Endothelial cell of umbilical vein (primary cell): ENCODE measurements around the gene TNIK. TPM values are rescaled to one million over a fixed set of nuclear protein-coding genes. Genes with fewer than 3 reads are reported as not detected.
A peak's percentile ranks its signal among the peaks of the same experiment; 100 is the strongest.

Experiments
- BruUV-seq: library from RNA; stranded (reverse); fragments of 400-500 nt; replicated peaks from 2 replicates; lab custom pipeline; 2021; lab: Mats Ljungman, UMichigan
- CTCF ChIA-PET: fragments of 300-600, 350-600 bp; sonication (Branson Sonifier 250); formaldehyde crosslinking; loops from one replicate; lab custom pipeline; 2021; ENCODE audit warnings: antibody characterized with exemption, inconsistent platforms; lab: Charles Lee
- POLR2A ChIA-PET: fragments of 300-600, 350-600 bp; sonication (Branson Sonifier 250); formaldehyde crosslinking; loops from one replicate; lab custom pipeline; 2021; ENCODE audit warnings: antibody characterized with exemption, inconsistent platforms; lab: Charles Lee
- DNase-seq: peaks from one replicate; pipeline ENCODE4 v3.0.0-alpha.2; 2011; ENCODE audit warnings: low read depth, low spot score
- FAIRE-seq: peaks from 2 replicates; lab custom pipeline; 2011; peaks lifted over from hg19 to GRCh38; lab: Jason Lieb, UNC
- H2AFZ ChIP-seq: 2 replicates; pipeline ENCODE4 v1.6.0; 2012; ENCODE audit warnings: low read depth, low read length, control low read depth, inconsistent platforms
- H3K27ac ChIP-seq: 2 replicates; pipeline ENCODE4 v1.5.1; 2011; ENCODE audit warnings: low read depth, mild to moderate bottlenecking, control low read depth, low read length, moderate library complexity; ENCODE audit not compliant: insufficient read depth
- H3K27me3 ChIP-seq, 2 experiments: 2 replicates each; pipeline versions ENCODE4 v1.6.0 to v1.6.1; 2011; ENCODE audit warnings: low read length in 2 of 2, mixed read lengths in 1 of 2; ENCODE audit not compliant: control insufficient read depth in 2 of 2, insufficient read depth in 2 of 2
- H3K36me3 ChIP-seq, 2 experiments: 2 replicates in 1 of 2; 3 replicates in 1 of 2; pipeline ENCODE4 v1.5.1; 2011; ENCODE audit warnings: low read length in 2 of 2, mild to moderate bottlenecking in 1 of 2, moderate library complexity in 1 of 2; ENCODE audit not compliant: control insufficient read depth in 2 of 2, insufficient read depth in 2 of 2; ENCODE audit errors: extremely low read depth in 1 of 2
- H3K4me1 ChIP-seq: 3 replicates; pipeline ENCODE4 v1.5.1; 2011; ENCODE audit warnings: mild to moderate bottlenecking, low read length; ENCODE audit not compliant: control insufficient read depth, insufficient read depth; ENCODE audit errors: extremely low read depth
- H3K4me2 ChIP-seq: 2 replicates; pipeline ENCODE4 v1.6.1; 2011; ENCODE audit warnings: low read length, control low read depth, mixed read lengths; ENCODE audit not compliant: insufficient read depth
- H3K4me3 ChIP-seq, 3 experiments: fragments of 200-600 bp in 1 of 3; sonication (generic), shearing (Covaris generic) in 1 of 3; replicated peaks in 1 of 3; 2 replicates each; pipeline ENCODE4 v1.5.1; 2011 to 2016; ENCODE audit warnings: control low read depth in 3 of 3, low read length in 3 of 3, mild to moderate bottlenecking in 2 of 3, inconsistent platforms in 1 of 3, low read depth in 1 of 3, moderate library complexity in 1 of 3; ENCODE audit not compliant: insufficient read depth in 1 of 3
- H3K79me2 ChIP-seq: 2 replicates; pipeline ENCODE4 v1.6.0; 2012; ENCODE audit warnings: low read length, inconsistent platforms; ENCODE audit not compliant: control insufficient read depth, insufficient read depth
- H3K9ac ChIP-seq: replicated peaks from 2 replicates; pipeline ENCODE3; 2011; ENCODE audit warnings: low read length, control low read depth; ENCODE audit not compliant: insufficient read depth; ENCODE audit errors: extremely low read depth
- H3K9me1 ChIP-seq: replicated peaks from 3 replicates; pipeline ENCODE4 v1.6.0; 2011; ENCODE audit warnings: mild to moderate bottlenecking, low read length; ENCODE audit not compliant: control insufficient read depth, insufficient read depth; ENCODE audit errors: extremely low read depth
- H3K9me3 ChIP-seq: replicated peaks from 2 replicates; pipeline ENCODE4 v1.5.1; 2012; ENCODE audit warnings: low read length, inconsistent platforms; ENCODE audit not compliant: control insufficient read depth, insufficient read depth
- H4K20me1 ChIP-seq: replicated peaks from 2 replicates; pipeline ENCODE3; 2011; ENCODE audit warnings: mild to moderate bottlenecking, low read length; ENCODE audit not compliant: control insufficient read depth, insufficient read depth; ENCODE audit errors: extremely low read depth
- EZH2 ChIP-seq: IDR thresholded peaks from 2 replicates; pipeline ENCODE4 v1.6.1; 2012; ENCODE audit warnings: borderline replicate concordance, low read depth, mild to moderate bottlenecking, moderate library complexity, low read length, inconsistent platforms; ENCODE audit not compliant: severe bottlenecking
- FOS ChIP-seq: IDR thresholded peaks from 2 replicates; pipeline ENCODE4 v1.6.1; 2011; ENCODE audit warnings: mild to moderate bottlenecking, low read length, moderate library complexity, borderline replicate concordance; ENCODE audit not compliant: insufficient read depth
- GATA2 ChIP-seq: IDR thresholded peaks from 2 replicates; pipeline ENCODE4 v1.7.0; 2011; ENCODE audit warnings: low read depth, mild to moderate bottlenecking, moderate library complexity, mixed read lengths, low read length; ENCODE audit not compliant: insufficient read length, insufficient read depth
- JUN ChIP-seq: IDR thresholded peaks from 2 replicates; pipeline ENCODE4 v1.6.1; 2011; ENCODE audit warnings: borderline replicate concordance, low read depth; ENCODE audit not compliant: insufficient read length, insufficient read depth
- MAX ChIP-seq: IDR thresholded peaks from 2 replicates; pipeline ENCODE4 v1.6.1; 2011; ENCODE audit not compliant: insufficient read depth, insufficient read length
- MYC ChIP-seq: IDR thresholded peaks from one replicate; pipeline ENCODE4 v1.6.1; 2011; ENCODE audit warnings: mild to moderate bottlenecking, low read depth, low read length
- POLR2A ChIP-seq: IDR thresholded peaks from 2 replicates; pipeline ENCODE4 v1.6.1; 2012; ENCODE audit warnings: low read depth, mild to moderate bottlenecking, control low read depth, low read length
- POLR2AphosphoS5 ChIP-seq: IDR thresholded peaks from 2 replicates; pipeline ENCODE4 v1.6.1; 2012; ENCODE audit warnings: low read depth, mild to moderate bottlenecking, control low read depth, low read length, moderate library complexity; ENCODE audit not compliant: insufficient read depth
- dilution Hi-C: fragments of 300-500 bp; cut with MboI; formaldehyde crosslinking; loops from one replicate; pipeline ENCODE4 v1.15.0; 2019; ENCODE audit warnings: low sequenced_read_pairs; ENCODE audit not compliant: extremely low pct_ligation_motif_present
- intact Hi-C: fragments of 100-400 bp; cut with micrococcal nuclease; formaldehyde crosslinking; loops from one replicate; pipeline ENCODE4 v1.10.0; 2022
- polyA plus RNA-seq, 4 experiments: library from polyadenylated mRNA; depleted of rRNA in 3 of 4; stranded (reverse) in 3 of 4; unstranded in 1 of 4; fragments of >200 nt; gene quantifications; 2 replicates each; pipeline versions ENCODE4 v1.2.1 to v1.2.3, GENCODE V29; 2011 to 2012; ENCODE audit warnings: missing spikeins in 1 of 4
- total RNA-seq: library from RNA; stranded (reverse); gene quantifications from 2 replicates; pipeline ENCODE4 v1.2.3, GENCODE V29; 2021

The TNIK gene
- total and polyA plus RNA-seq, 2 donors (not counting 3 experiments of a cell fraction or from before 2014, with no cell fraction given): 10.9 to 39.7 TPM

- H2AFZ ChIP-seq: no peak overlapping the region
- H3K4me2 ChIP-seq: peak overlapping the region; percentile 0
- BruUV-seq: no TSS peak
- dilution Hi-C loops (no loop called here), intact Hi-C loops (loop anchor here (5.0 kb wide), 2 partner anchors 85 to 125 kb away; no protein-coding TSS in a partner anchor)
- DNase-seq (no peak), FAIRE-seq (no peak)
- peaks cover 64% of the 10 kb centered on the region for H3K79me2 ChIP-seq
- TF ChIP-seq POLR2A: no peak
- no peak overlapping the region for H3K9ac ChIP-seq
- H3K27me3 ChIP-seq: no peaks in the 10 kb centered on the region
- H3K9me3 ChIP-seq: no peaks in the 10 kb centered on the region
- no peak overlapping the region for H3K27ac ChIP-seq
- peaks cover 25% of the 10 kb centered on the region for H3K4me1 ChIP-seq
- no peaks in the 10 kb centered on the region for H3K36me3 ChIP-seq
- peak overlapping the region in 1 of 3 experiments; percentile 91 for H3K4me3 ChIP-seq
- H3K9me1 ChIP-seq: no peaks in the 10 kb centered on the region
- H4K20me1 ChIP-seq: no peaks in the 10 kb centered on the region
- ChIA-PET CTCF (interaction anchor here (1.1 to 1.3 kb wide), 2 partner anchors 77 to 92 kb away, joined by 3 read pairs; no protein-coding TSS in a partner anchor), POLR2A (no interaction called here)
Measured at GRCh38 chr3:171457607-171458061, 2.6 kb downstream of the TNIK start.

- Histone ChIP-seq H3K79me2 (peaks cover 70% of the 10 kb centered on the region), H3K9me3 (no peaks in the 10 kb centered on the region), H2AFZ (no peak overlapping the region), H3K27ac (no peak overlapping the region), H3K27me3 (no peaks in the 10 kb centered on the region), H3K4me1 (peaks cover 21% of the 10 kb centered on the region), H3K4me3 (no peak overlapping the region), H3K36me3 (no peaks in the 10 kb centered on the region), H4K20me1 (no peaks in the 10 kb centered on the region), H3K9ac (no peak overlapping the region), H3K4me2 (peak overlapping the region; percentile 0), H3K9me1 (no peaks in the 10 kb centered on the region)
- ChIA-PET POLR2A (no interaction called here), CTCF (interaction anchor here (0.7 to 1.3 kb wide), 2 partner anchors 26 to 76 kb away, joined by 3 to 4 read pairs; no protein-coding TSS in a partner anchor)
- FAIRE-seq (peak; percentile 49), DNase-seq (no peak)
- dilution Hi-C loops (no loop called here), intact Hi-C loops (loop anchor here (5.0 kb wide), 2 partner anchors 85 to 125 kb away; no protein-coding TSS in a partner anchor)
- no TSS peak for BruUV-seq
- TF ChIP-seq JUN: no peak
- TF ChIP-seq MAX: no peak
- no peak for TF ChIP-seq GATA2
- no peak for TF ChIP-seq POLR2A
- TF ChIP-seq EZH2: no peak
- TF ChIP-seq MYC: no peak
- TF ChIP-seq FOS: no peak
- TF ChIP-seq POLR2AphosphoS5: no peak
Measured at GRCh38 chr3:171456765-171457606, 3.2 kb downstream of the TNIK start.
